ENCODE data around the gene GRIA3. TPM values are rescaled to one million over a fixed set of nuclear protein-coding genes. Genes with fewer than 3 reads are reported as not detected.

The GRIA3 gene
- total and polyA plus RNA-seq, 10 of the 15 experiments (the other 5 are each of a cell fraction or from before 2014, with no cell fraction given): 0.45 to 4.3 (median 2.2) TPM

GRCh38 chrX:123322536-123322935, 138.5 kb downstream of the GRIA3 start:
- no peaks in the 10 kb centered on the region for H3K36me3 ChIP-seq (ENCODE audit: control insufficient read depth in 2 of 2, insufficient read depth in 2 of 2, low read length in 1 of 2)
- H3K4me1 ChIP-seq (ENCODE audit: control insufficient read depth, insufficient read depth, low read length): no peaks in the 10 kb centered on the region
- 0% methylated on average over 3 of the region's 3 CpGs for WGBS (ENCODE audit: insufficient coverage, insufficient replicate concordance, low lambda C conversion rate, missing lambda C conversion rate)
- no peak overlapping the region for H3K4me3 ChIP-seq
- CTCF ChIA-PET: interaction anchor here (0.8 to 5.1 kb wide), 11 partner anchors 8 to 511 kb away, joined by 3 to 57 read pairs (median 4); no protein-coding TSS in a partner anchor
- H4K20me1 ChIP-seq (ENCODE audit: control insufficient read depth, insufficient read depth): no peaks in the 10 kb centered on the region
- FAIRE-seq (no peak), DNase-seq (ENCODE audit: low read depth, low spot score) (no peak), ATAC-seq (no peak)
- TF ChIP-seq CBX3 (IDR thresholded peaks at IDR 0.05; ENCODE audit: borderline replicate concordance, low read depth): no peak
- TF ChIP-seq YBX1 (IDR thresholded peaks at IDR 0.05): no peak
- TF ChIP-seq EED (IDR thresholded peaks at IDR 0.05; ENCODE audit: low read depth): no peak
- H3K27me3 ChIP-seq (replicated peaks in 1 of 2; ENCODE audit: control insufficient read depth in 2 of 2, insufficient read depth in 2 of 2, low read length in 1 of 2): no peaks in the 10 kb centered on the region
- no peak overlapping the region for H3K9ac ChIP-seq (ENCODE audit: control insufficient read depth, insufficient read depth, low read length)
- POLR2A ChIA-PET: interaction anchor here (0.7 to 5.1 kb wide), 4 partner anchors 9 to 99 kb away, joined by 3 to 27 read pairs (median 6); no protein-coding TSS in a partner anchor
- H2AFZ ChIP-seq (ENCODE audit: control insufficient read depth, low read depth, low read length): no peak overlapping the region; the same call in 1 of the 2 replicates
- intact Hi-C loops (cut with micrococcal nuclease; ENCODE audit: unreplicated experiment): no loop called here
- H3K4me2 ChIP-seq (ENCODE audit: control insufficient read depth, insufficient read depth): no peak overlapping the region
- H3K27ac ChIP-seq (ENCODE audit: control insufficient read depth, insufficient read depth): no peak overlapping the region
- no peaks in the 10 kb centered on the region for H3K79me2 ChIP-seq (ENCODE audit: control insufficient read depth, insufficient read depth, low read length)
- no peaks in the 10 kb centered on the region for H3K9me3 ChIP-seq (replicated peaks; ENCODE audit: control insufficient read depth, insufficient read depth, low read length)
- RAD21 ChIA-PET (ENCODE audit: unreplicated experiment): interaction anchor here (0.7 to 4.1 kb wide), 6 partner anchors 9 to 100 kb away, joined by 3 to 40 read pairs (median 6); no protein-coding TSS in a partner anchor
- SMC1A ChIA-PET (ENCODE audit: uncharacterized antibody, unreplicated experiment): interaction anchor here (0.7 to 6.6 kb wide), 17 partner anchors 8 to 129 kb away, joined by 3 to 72 read pairs (median 6); no protein-coding TSS in a partner anchor
- in situ Hi-C loops (cut with MboI): no loop called here
- no TSS peak for BruUV-seq (replicated peaks)

DNA sequence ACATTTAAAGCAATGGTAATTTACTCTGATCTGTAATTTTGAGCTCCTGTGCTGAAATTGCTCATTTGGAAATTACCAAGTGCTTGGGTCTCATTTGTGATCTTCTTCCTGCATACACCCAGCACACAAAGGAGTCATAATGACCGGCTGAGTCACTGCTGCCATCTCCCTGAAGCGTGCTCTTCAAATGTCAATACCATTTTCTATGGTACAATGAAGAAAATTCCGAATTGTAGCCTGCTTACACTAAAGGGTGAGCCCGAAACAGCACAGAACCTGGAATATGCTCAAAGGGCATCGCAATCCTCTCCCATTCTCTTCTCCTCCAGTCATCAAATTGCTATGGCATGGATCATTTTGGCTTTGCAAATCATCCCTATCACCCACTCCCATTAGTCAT, 140.5 kb downstream of the GRIA3 start:
- ChIA-PET POLR2A (interaction anchor here (0.8 to 5.1 kb wide), 3 partner anchors 12 to 88 kb away, joined by 3 to 27 read pairs (median 19); no protein-coding TSS in a partner anchor), SMC1A (ENCODE audit: uncharacterized antibody, unreplicated experiment) (interaction anchor here (0.6 to 6.6 kb wide), 17 partner anchors 10 to 122 kb away, joined by 3 to 72 read pairs (median 5); no protein-coding TSS in a partner anchor), RAD21 (ENCODE audit: unreplicated experiment) (interaction anchor here (0.6 to 2.7 kb wide), 9 partner anchors 11 to 121 kb away, joined by 3 to 26 read pairs (median 5); no protein-coding TSS in a partner anchor), CTCF (interaction anchor here (0.7 to 5.1 kb wide), 13 partner anchors 13 to 121 kb away, joined by 3 to 57 read pairs (median 4); no protein-coding TSS in a partner anchor)
- H3K4me3 ChIP-seq: no peak overlapping the region
- DNase-seq (ENCODE audit: low read depth, low spot score) (no peak), ATAC-seq (peak; percentile 76), FAIRE-seq (no peak)
- H3K4me2 ChIP-seq (ENCODE audit: control insufficient read depth, insufficient read depth): no peak overlapping the region
- H3K9me3 ChIP-seq (replicated peaks; ENCODE audit: control insufficient read depth, insufficient read depth, low read length): no peaks in the 10 kb centered on the region
- H3K9ac ChIP-seq (ENCODE audit: control insufficient read depth, insufficient read depth, low read length): no peak overlapping the region
- H3K27ac ChIP-seq (ENCODE audit: control insufficient read depth, insufficient read depth): no peak overlapping the region
- no peaks in the 10 kb centered on the region for H3K79me2 ChIP-seq (ENCODE audit: control insufficient read depth, insufficient read depth, low read length)
- TF ChIP-seq JUNB (IDR thresholded peaks at IDR 0.05) (peak; percentile 48), BACH1 (IDR thresholded peaks at IDR 0.05; ENCODE audit: borderline replicate concordance) (no peak)
- BruUV-seq (replicated peaks): no TSS peak
- intact Hi-C loops (cut with micrococcal nuclease; ENCODE audit: unreplicated experiment): no loop called here
- 9% methylated on average over 5 of the region's 5 CpGs for WGBS (ENCODE audit: insufficient coverage, insufficient replicate concordance, low lambda C conversion rate, missing lambda C conversion rate)
- H2AFZ ChIP-seq (ENCODE audit: control insufficient read depth, low read depth, low read length): no peak overlapping the region
- H3K36me3 ChIP-seq (ENCODE audit: control insufficient read depth in 2 of 2, insufficient read depth in 2 of 2, low read length in 1 of 2): no peaks in the 10 kb centered on the region
- no peaks in the 10 kb centered on the region for H4K20me1 ChIP-seq (ENCODE audit: control insufficient read depth, insufficient read depth)
- no peaks in the 10 kb centered on the region for H3K27me3 ChIP-seq (replicated peaks in 1 of 2; ENCODE audit: control insufficient read depth in 2 of 2, insufficient read depth in 2 of 2, low read length in 1 of 2)
- in situ Hi-C loops (cut with MboI): no loop called here
- no peaks in the 10 kb centered on the region for H3K4me1 ChIP-seq (ENCODE audit: control insufficient read depth, insufficient read depth, low read length)
